OCI-LY7 (cell line): ENCODE results near the gene KSR1. TPM values are rescaled to one million over a fixed set of nuclear protein-coding genes. Genes with fewer than 3 reads are reported as not detected.
"Not testable (repeated sequence)": the region's sequence is repeated elsewhere in the genome, so short reads cannot be mapped to it uniquely, and the experiment has no call there.

Source experiments
- BruUV-seq: library from RNA; stranded (reverse); fragments of 400-500 nt; replicated peaks from 2 replicates; lab custom pipeline; 2021; lab: Mats Ljungman, UMichigan
- CTCF ChIA-PET: fragments of 300-600 bp; sonication (Branson Sonifier 250); formaldehyde crosslinking; loops from one replicate; lab custom pipeline; 2022; ENCODE audit warnings: antibody characterized with exemption; ENCODE audit not compliant: unreplicated experiment; lab: Charles Lee
- POLR2A ChIA-PET: fragments of 300-600 bp; sonication (Branson Sonifier 250); formaldehyde crosslinking; loops from one replicate; lab custom pipeline; 2022; ENCODE audit warnings: antibody characterized with exemption; lab: Charles Lee
- DNase-seq: peaks from one replicate; pipeline ENCODE4 v3.0.0-alpha.2; 2015; ENCODE audit warnings: low spot score
- H2AFZ ChIP-seq: fragments of 200-600 bp; sonication (generic), shearing (Covaris generic); 2 replicates; pipeline ENCODE4 v1.6.1; 2014; ENCODE audit warnings: mild to moderate bottlenecking, antibody characterized with exemption, low read length, moderate library complexity
- H3K27ac ChIP-seq: fragments of 200-600 bp; sonication (generic); 2 replicates; pipeline ENCODE4 v1.5.1; 2014; ENCODE audit warnings: mixed run types, low read depth, mild to moderate bottlenecking, moderate library complexity, low read length, inconsistent platforms; ENCODE audit not compliant: poor library complexity, severe bottlenecking
- H3K36me3 ChIP-seq: fragments of 200-600 bp; sonication (generic); 2 replicates; pipeline ENCODE4 v1.6.1; 2014; ENCODE audit warnings: mild to moderate bottlenecking, antibody characterized with exemption, low read length, moderate library complexity, mixed read lengths; ENCODE audit not compliant: insufficient read depth
- H3K4me1 ChIP-seq: fragments of 200-600 bp; sonication (generic); 2 replicates; pipeline ENCODE4 v1.5.1; 2014; ENCODE audit warnings: mild to moderate bottlenecking, low read length; ENCODE audit not compliant: insufficient read depth, poor library complexity, severe bottlenecking
- H3K4me2 ChIP-seq: fragments of 200-600 bp; sonication (generic); 2 replicates; pipeline ENCODE4 v1.6.1; 2014; ENCODE audit warnings: mild to moderate bottlenecking, low read length
- H3K4me3 ChIP-seq: fragments of 200-600 bp; sonication (generic); 2 replicates; pipeline ENCODE4 v1.5.1; 2014; ENCODE audit warnings: mild to moderate bottlenecking, low read depth, low read length; ENCODE audit not compliant: poor library complexity, severe bottlenecking
- H3K79me2 ChIP-seq: fragments of 200-600 bp; sonication (generic); 2 replicates; pipeline ENCODE4 v1.6.1; 2016; ENCODE audit warnings: low read depth, mild to moderate bottlenecking, low read length, moderate library complexity, mixed read lengths; ENCODE audit not compliant: insufficient read depth
- H3K9me2 ChIP-seq: fragments of 200-600 bp; sonication (generic); 2 replicates; pipeline ENCODE4 v1.6.1; 2016; ENCODE audit warnings: mild to moderate bottlenecking, low read length, mixed read lengths; ENCODE audit not compliant: insufficient read depth
- H3K9me3 ChIP-seq: fragments of 200-600 bp; sonication (generic); 2 replicates; pipeline ENCODE4 v1.6.1; 2014; ENCODE audit warnings: mild to moderate bottlenecking, mixed run types, low read length, mixed read lengths
- H4K20me1 ChIP-seq: fragments of 200-600 bp; sonication (generic); 2 replicates; pipeline ENCODE4 v1.6.1; 2014; ENCODE audit warnings: mild to moderate bottlenecking, antibody characterized with exemption, low read length, moderate library complexity, mixed read lengths; ENCODE audit not compliant: insufficient read depth
- EZH2phosphoT487 ChIP-seq: fragments of 200-600 bp; sonication (generic); IDR thresholded peaks from 2 replicates; pipeline ENCODE4 v1.6.1; 2018; ENCODE audit warnings: low read depth, borderline replicate concordance, mild to moderate bottlenecking, mixed run types, antibody characterized with exemption, low read length, moderate library complexity, mixed read lengths
- intact Hi-C: fragments of 100-400 bp; cut with micrococcal nuclease; formaldehyde crosslinking; loops from one replicate; pipeline ENCODE4 v1.10.0; 2022; ENCODE audit not compliant: unreplicated experiment
- total RNA-seq, 2 experiments: library from RNA; depleted of rRNA in 1 of 2; stranded (reverse); fragments of >200 nt in 1 of 2; shearing (Covaris generic) in 1 of 2; gene quantifications; 2 replicates each; pipeline ENCODE4 v1.2.3, GENCODE V29; 2014 to 2022
- TF ChIP-seq, protein P1 (sequence below): fragments of 200-600 bp; sonication (generic); conservative IDR thresholded peaks from 2 replicates; pipeline ENCODE4 v1.5.1; 2014; ENCODE audit warnings: mild to moderate bottlenecking, antibody characterized with exemption, low read length, moderate library complexity, mixed read lengths

KSR1 gene
- total RNA-seq, 2 experiments from 2014 or later: 2.2 to 4.1 TPM

DNA sequence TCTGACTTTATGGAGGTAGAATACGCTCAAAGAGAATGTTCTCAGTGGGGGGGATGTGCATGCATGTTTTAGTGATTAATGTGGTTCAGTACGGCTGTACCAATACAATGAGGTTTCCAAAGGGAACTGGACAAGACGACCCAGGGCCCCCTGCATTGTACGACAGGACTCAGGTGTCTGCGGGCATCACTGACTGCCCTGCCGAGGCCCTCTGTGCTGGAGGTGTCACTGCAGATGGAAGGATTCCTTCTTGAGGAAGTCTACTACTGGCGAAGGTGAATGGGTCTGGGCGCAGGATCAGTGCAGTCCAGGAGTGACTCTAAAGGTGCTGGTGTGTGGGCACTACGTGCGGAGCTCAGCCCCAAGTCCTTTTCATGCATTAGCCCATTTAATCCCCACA lies 171.3 kb downstream of the KSR1 start:
- Histone ChIP-seq H3K9me3 (0 out of 2 replicates have a peak, but pooled peaks cover 4% of the 10 kb centered on the region), H3K27ac (no peak overlapping the region), H3K4me1 (peaks cover 6% of the 10 kb centered on the region), H3K4me3 (no peak overlapping the region), H3K36me3 (no peaks in the 10 kb centered on the region), H4K20me1 (no peaks in the 10 kb centered on the region), H3K79me2 (no peaks in the 10 kb centered on the region), H3K9me2 (no peaks in the 10 kb centered on the region), H3K4me2 (no peak overlapping the region), H2AFZ (no peak overlapping the region)
- ChIA-PET POLR2A (no interaction called here), CTCF (no interaction called here)
- intact Hi-C loops: no loop called here
- TF ChIP-seq, protein P1, sequence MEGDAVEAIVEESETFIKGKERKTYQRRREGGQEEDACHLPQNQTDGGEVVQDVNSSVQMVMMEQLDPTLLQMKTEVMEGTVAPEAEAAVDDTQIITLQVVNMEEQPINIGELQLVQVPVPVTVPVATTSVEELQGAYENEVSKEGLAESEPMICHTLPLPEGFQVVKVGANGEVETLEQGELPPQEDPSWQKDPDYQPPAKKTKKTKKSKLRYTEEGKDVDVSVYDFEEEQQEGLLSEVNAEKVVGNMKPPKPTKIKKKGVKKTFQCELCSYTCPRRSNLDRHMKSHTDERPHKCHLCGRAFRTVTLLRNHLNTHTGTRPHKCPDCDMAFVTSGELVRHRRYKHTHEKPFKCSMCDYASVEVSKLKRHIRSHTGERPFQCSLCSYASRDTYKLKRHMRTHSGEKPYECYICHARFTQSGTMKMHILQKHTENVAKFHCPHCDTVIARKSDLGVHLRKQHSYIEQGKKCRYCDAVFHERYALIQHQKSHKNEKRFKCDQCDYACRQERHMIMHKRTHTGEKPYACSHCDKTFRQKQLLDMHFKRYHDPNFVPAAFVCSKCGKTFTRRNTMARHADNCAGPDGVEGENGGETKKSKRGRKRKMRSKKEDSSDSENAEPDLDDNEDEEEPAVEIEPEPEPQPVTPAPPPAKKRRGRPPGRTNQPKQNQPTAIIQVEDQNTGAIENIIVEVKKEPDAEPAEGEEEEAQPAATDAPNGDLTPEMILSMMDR: no peak
- TF ChIP-seq EZH2phosphoT487: no peak
- no peak for DNase-seq
- BruUV-seq: no TSS peak

GRCh38 chr17:27628376-27628775 lies 172.1 kb downstream of the KSR1 start:
- no peak for TF ChIP-seq EZH2phosphoT487
- TF ChIP-seq, protein P1: no peak
- Histone ChIP-seq H3K9me3 (0 out of 2 replicates have a peak, but pooled peaks cover 4% of the 10 kb centered on the region), H3K36me3 (no peaks in the 10 kb centered on the region), H3K4me3 (no peak overlapping the region), H3K27ac (no peak overlapping the region), H3K79me2 (no peaks in the 10 kb centered on the region), H3K4me1 (peaks cover 6% of the 10 kb centered on the region), H4K20me1 (no peaks in the 10 kb centered on the region), H2AFZ (no peak overlapping the region), H3K4me2 (no peak overlapping the region), H3K9me2 (no peaks in the 10 kb centered on the region)
- DNase-seq: no peak
- intact Hi-C loops: no loop called here
- POLR2A ChIA-PET: no interaction called here
- no TSS peak for BruUV-seq
- CTCF ChIA-PET: no interaction called here

DNA sequence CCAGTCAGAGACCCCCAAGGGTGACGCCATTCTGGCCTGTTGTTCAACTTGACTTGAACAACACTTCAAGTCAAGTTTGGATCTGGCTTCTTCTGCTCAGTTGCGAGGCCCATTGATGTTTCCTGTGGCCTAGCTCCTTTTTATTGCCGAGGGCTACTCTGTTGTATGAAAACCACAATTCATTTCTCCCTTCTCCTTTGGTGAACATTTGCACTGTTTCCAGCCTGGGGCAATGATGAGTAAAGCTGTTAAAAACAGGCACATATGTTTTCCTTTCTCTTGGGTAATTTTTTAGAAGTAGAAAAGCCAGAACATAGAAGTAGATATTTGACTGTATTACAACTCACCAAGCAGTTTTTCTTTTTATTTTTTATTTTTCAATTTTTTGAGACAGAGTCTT lies 173.0 kb downstream of the KSR1 start:
- BruUV-seq: not testable (repeated sequence)

More for the DNA sequence above, 173.0 kb downstream of the KSR1 start:
- H3K9me3 ChIP-seq, H4K20me1 ChIP-seq, H3K36me3 ChIP-seq, POLR2A ChIA-PET, H3K79me2 ChIP-seq, H3K4me2 ChIP-seq, DNase-seq, H2AFZ ChIP-seq, H3K27ac ChIP-seq, H3K9me2 ChIP-seq, CTCF ChIA-PET, intact Hi-C loops, H3K4me1 ChIP-seq, H3K4me3 ChIP-seq: not testable (repeated sequence)
